GM12892 (cell line): ENCODE data around the gene HSPB1.
"Not testable (repeated sequence)": the region's sequence is repeated elsewhere in the genome, so short reads cannot be mapped to it uniquely, and the experiment has no call there.

Source experiments
- POLR2A ChIP-seq: IDR thresholded peaks from 2 replicates; pipeline ENCODE4 v1.6.1; 2011; ENCODE audit warnings: low read depth, low read length, control low read depth
- POLR2AphosphoS5 ChIP-seq: IDR thresholded peaks from 2 replicates; pipeline ENCODE4 v1.6.1; 2011; ENCODE audit warnings: low read depth, low read length, control low read depth
- TAF1 ChIP-seq: IDR thresholded peaks from 2 replicates; pipeline ENCODE4 v1.6.1; 2011; ENCODE audit warnings: low read depth, mild to moderate bottlenecking, control low read depth, low read length, borderline replicate concordance

GRCh38 chr7:76335417-76335816 is 32.9 kb downstream of the HSPB1 start:
- TF ChIP-seq POLR2A, POLR2AphosphoS5, TAF1: not testable (repeated sequence)
